ENCODE results near the gene PCNX3. TPM values are rescaled to one million over a fixed set of nuclear protein-coding genes. Genes with fewer than 3 reads are reported as not detected.
A peak's percentile ranks its signal among the peaks of the same experiment; 100 is the strongest.

Gene PCNX3
- polyA plus RNA-seq, 6 donors from 2014 or later = 1.7 to 5.9 (median 3.0) TPM; not detected in 1

DNA sequence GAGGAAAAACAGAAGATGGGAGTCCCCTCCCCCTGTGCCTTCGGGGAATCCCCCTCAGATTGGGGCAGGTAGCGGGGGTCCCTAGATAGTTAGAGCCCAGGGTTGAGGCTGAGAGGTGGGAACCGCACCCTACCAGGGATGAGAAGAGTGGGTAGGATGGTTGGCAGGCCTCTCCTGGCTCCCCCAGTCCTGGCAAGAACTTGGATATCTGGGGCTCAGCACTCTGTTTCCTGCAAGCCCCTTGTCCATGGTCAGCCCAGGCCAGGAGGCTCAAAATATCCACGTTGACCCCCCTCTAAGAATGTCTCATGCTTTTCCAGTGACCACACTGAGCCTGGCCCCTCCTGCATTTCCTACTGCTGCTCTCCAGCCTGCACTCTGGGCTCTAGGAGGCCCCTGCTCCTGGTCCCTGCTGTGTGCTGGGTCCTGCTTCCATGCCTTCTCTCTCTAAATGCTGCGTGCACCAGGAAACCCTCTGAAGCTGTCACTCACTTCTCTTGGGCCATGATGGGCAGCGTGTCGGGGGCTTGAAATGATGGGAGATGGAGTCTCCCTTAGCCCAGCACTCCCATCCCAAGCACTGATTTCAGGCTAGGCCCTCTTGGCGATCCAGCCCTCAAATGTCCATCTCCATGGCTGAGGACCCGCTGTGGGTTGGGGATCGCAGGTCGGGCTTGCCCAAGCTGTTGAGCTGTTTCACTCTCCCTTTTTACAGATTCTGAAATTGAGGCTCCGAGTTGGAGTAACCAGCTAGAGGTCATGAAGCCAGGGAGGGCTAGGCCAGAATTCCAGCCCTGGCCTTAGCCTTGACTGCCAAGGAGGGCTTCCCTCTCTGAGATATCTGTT is 3.6 kb upstream of the PCNX3 start:
- H3K4me3 Mint-ChIP-seq = peak overlapping the region; percentile 87 to 96 (median 92)
- H3K9me3 Mint-ChIP-seq = no peaks in the 10 kb centered on the region
- peaks cover 0 to 7% of the 10 kb centered on the region in 2 donors for H3K36me3 Mint-ChIP-seq
- H3K27me3 Mint-ChIP-seq = no peaks in the 10 kb centered on the region
- peak overlapping the region in 5 of 6 donors; percentile 87 to 95 (median 91) for H3K27ac Mint-ChIP-seq
- ATAC-seq (ENCODE audit: low read depth in 2 of 2) (no peak), DNase-seq (no peak)
- peaks cover 45 to 63% (median 55%) of the 10 kb centered on the region in 3 donors for H3K4me1 Mint-ChIP-seq

DNA sequence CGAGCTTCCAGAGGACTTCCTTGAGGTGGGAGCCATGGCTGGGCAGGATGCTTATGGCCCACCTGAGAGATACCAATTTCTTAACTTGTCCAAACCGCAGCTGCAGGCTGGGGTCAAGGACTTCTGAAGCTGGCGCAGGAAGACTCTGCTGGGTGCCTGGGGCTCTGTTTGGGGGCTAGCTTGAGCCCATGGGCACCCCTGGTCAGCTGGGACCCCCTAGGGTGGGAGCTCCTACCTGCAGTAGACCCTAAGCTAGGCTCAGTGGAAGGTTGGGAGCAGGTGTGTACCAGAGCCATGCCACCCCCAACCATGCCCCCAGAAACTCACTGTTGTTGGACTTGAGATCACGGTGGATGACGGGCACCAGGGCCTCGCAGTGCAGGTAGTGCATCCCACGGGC is 2.9 kb upstream of the PCNX3 start:
- Mint-ChIP-seq H3K36me3 (peaks cover 0 to 7% of the 10 kb centered on the region in 2 donors), H3K27me3 (no peaks in the 10 kb centered on the region), H3K4me1 (peaks cover 45 to 65% (median 60%) of the 10 kb centered on the region in 3 donors), H3K4me3 (peak overlapping the region; percentile 87 to 97 (median 94)), H3K9me3 (no peaks in the 10 kb centered on the region), H3K27ac (peak overlapping the region; percentile 38 to 98 (median 93))
- ATAC-seq (ENCODE audit: low read depth in 2 of 2) (no peak), DNase-seq (no peak)

DNA sequence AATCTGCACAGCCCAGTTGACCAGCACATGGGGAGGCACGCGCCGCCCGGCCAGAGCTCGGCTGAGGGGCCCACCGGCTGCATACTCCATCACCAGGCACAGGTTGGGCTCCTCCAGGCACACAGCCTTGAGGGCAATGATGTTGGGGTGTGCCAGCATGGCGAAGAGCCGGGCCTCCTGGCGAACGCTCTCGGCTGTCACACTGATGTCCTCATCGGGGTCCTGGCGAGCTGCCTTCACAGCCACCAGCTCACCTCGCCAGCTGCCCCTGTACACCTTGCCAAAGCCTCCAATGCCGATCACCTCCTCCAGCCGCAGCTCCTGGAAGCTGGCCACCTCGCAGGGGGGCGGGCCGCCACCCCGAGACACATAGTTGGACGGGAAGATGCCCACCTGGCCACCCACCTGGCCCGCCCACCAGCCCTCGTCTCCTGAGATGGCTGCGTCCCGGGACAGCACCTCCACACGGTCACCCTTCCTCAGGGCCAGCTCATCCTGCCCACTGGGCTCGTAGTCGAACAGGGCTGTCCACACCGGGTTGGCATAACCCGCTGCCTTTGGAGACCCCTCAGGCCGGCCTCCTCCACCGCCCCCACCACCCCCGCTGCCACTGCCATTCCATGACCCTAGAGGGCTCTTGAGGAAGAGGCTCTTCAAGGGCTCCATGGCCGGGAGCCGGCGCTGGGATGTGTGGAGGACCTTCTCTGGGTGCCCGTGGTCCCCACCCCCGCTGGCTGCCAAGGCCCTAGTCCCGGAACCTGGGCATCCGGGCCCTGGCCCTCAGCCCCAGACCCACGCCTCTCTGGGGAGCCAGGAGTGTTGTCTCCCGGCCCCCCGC is 2.3 kb upstream of the PCNX3 start:
- no peak for DNase-seq

DNA sequence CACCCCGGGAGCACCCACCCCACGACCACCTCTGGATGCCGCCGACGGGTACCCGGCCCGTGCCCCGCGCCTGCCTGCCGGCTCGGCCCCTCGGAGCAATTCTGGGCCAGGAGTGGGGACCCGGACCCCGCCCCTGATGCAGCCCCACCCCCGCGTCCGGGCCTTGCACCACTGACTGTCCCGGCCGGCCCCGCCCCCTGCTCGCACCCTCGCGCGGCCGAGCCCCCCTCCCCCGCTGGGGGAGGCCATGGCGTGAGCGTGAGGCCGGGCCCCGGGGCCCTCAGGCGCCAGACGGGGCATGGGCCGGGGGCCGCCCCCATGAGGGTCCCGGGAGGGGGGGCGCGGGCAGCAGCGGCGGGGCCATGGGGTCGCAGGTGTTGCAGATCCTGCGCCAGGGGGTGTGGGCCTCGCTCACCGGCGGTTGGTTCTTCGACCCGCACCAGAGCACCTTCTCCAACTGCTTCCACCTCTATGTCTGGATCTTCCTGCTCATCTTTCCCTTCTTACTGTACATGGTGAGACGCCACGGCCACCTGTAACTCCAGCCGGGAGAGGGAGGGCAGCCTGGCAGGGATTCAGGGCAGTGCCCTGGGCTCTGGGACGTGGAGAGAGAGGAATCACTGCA is 486 bp downstream of the PCNX3 start:
- peaks cover 29 to 45% (median 39%) of the 10 kb centered on the region in 3 donors for H3K4me1 Mint-ChIP-seq
- peak overlapping the region; percentile 93 to 100 (median 96) for H3K4me3 Mint-ChIP-seq
- H3K36me3 Mint-ChIP-seq = peaks cover 0 to 7% of the 10 kb centered on the region in 2 donors
- no peak for DNase-seq
- H3K27me3 Mint-ChIP-seq = no peaks in the 10 kb centered on the region
- ATAC-seq (ENCODE audit: low read depth in 2 of 2) = peak in 1 of 2 donors; percentile 1
- peak overlapping the region; percentile 71 to 99 (median 96) for H3K27ac Mint-ChIP-seq
- H3K9me3 Mint-ChIP-seq = no peaks in the 10 kb centered on the region

More for the DNA sequence above, 2.3 kb upstream of the PCNX3 start:
- Mint-ChIP-seq H3K4me3 (peak overlapping the region; percentile 72 to 97 (median 94)), H3K27me3 (no peaks in the 10 kb centered on the region), H3K9me3 (no peaks in the 10 kb centered on the region), H3K36me3 (peaks cover 0 to 7% of the 10 kb centered on the region in 2 donors), H3K27ac (peak overlapping the region in 4 of 6 donors; percentile 38 to 98 (median 96)), H3K4me1 (peaks cover 45 to 64% (median 60%) of the 10 kb centered on the region in 3 donors)
- ATAC-seq (ENCODE audit: low read depth in 2 of 2) = no peak

DNA sequence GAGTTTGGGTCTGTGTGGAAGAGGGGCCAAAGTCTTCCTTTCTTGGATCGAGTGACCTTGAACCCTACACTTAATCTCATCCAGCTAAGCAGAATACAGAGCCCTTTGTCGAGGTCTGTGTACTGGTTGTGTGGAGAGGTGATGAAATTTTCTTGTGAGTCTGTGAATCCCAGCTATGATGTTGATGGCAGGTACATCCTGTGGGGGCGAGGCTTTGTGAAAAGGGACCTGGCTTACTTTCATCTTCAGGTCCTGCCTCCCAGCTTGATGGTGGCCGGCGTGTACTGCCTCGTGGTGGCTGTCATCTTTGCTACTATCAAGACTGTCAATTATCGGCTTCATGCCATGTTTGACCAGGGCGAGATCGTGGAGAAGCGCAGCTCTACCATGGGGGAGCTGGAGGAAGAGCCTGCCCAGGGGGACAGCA is 1.0 kb downstream of the PCNX3 start:
- H3K27ac Mint-ChIP-seq = peak overlapping the region in 5 of 6 donors; percentile 71 to 97 (median 91)
- DNase-seq (no peak), ATAC-seq (ENCODE audit: low read depth in 2 of 2) (no peak)
- peak overlapping the region; percentile 90 to 96 (median 94) for H3K4me3 Mint-ChIP-seq
- H3K4me1 Mint-ChIP-seq = peaks cover 25 to 42% (median 36%) of the 10 kb centered on the region in 3 donors
- no peaks in the 10 kb centered on the region for H3K9me3 Mint-ChIP-seq
- H3K27me3 Mint-ChIP-seq = no peaks in the 10 kb centered on the region
- peaks cover 0 to 7% of the 10 kb centered on the region in 2 donors for H3K36me3 Mint-ChIP-seq

DNA sequence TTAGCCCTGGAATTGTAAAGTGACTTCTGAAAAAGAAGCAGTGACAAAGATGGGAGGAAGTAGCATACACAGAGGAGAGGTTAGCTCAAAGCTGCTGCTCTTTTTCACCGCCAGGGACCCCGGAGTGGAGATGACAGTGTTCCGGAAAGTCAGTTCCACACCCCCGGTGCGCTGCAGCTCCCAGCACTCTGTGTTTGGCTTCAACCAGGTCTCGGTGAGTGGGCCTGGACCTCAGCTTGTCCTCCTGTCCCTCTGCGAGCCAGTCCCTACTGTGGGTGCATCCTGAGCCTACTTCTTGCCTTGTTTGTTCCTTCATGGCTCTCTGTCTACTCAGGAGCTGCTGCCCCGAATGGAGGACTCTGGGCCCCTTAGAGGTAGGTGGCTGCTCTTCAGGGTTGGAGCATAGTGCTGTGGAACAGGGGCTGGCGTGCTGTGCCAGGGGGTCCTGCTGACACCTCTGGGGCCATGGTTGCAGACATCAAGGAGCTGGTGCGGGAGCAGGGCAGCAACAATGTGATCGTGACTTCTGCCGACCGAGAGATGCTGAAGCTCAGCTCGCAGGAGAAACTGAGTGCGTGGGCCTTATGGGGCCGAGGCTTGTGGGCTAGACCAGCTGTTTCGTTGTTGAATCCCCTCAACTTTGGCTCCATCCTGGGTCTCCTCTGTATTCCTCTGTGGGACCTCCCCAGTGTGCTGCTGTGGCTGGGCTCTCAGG is 1.7 kb downstream of the PCNX3 start:
- DNase-seq (no peak), ATAC-seq (ENCODE audit: low read depth in 2 of 2) (no peak)
- peaks cover 19 to 35% (median 32%) of the 10 kb centered on the region in 3 donors for H3K4me1 Mint-ChIP-seq
- H3K36me3 Mint-ChIP-seq = peaks cover 0 to 7% of the 10 kb centered on the region in 2 donors
- H3K27ac Mint-ChIP-seq = peak overlapping the region in 3 of 6 donors; percentile 78 to 97 (median 91)
- peak overlapping the region; percentile 90 to 96 (median 94) for H3K4me3 Mint-ChIP-seq
- H3K27me3 Mint-ChIP-seq = no peaks in the 10 kb centered on the region
- no peaks in the 10 kb centered on the region for H3K9me3 Mint-ChIP-seq

DNA sequence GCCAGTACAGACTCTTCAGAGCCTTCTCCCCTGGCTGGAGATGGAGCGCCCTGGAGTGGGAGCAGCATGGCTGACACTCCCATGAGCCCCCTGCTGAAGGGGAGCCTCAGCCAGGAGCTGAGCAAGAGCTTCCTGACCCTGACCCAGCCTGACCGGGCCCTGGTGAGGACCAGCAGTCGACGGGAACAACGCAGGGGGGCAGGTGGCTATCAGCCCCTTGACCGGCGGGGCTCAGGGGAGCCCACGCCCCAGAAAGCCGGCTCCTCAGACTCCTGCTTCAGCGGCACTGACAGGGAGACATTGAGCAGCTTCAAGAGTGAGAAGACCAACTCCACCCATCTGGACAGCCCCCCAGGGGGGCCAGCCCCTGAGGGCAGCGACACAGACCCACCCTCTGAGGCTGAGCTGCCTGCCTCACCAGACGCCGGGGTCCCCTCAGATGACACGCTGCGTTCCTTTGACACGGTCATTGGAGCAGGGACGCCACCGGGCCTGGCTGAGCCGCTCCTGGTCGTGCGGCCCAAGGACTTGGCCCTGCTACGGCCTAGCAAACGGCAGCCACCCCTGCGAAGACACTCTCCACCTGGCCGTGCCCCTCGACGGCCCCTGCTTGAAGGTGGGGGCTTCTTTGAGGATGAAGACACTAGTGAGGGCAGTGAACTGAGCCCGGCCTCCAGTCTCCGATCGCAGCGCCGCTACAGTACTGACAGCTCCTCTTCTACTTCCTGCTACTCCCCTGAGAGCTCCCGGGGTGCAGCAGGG is 2.6 kb downstream of the PCNX3 start:
- H3K9me3 Mint-ChIP-seq = no peaks in the 10 kb centered on the region
- H3K36me3 Mint-ChIP-seq = peaks cover 0 to 7% of the 10 kb centered on the region in 2 donors
- peaks cover 13 to 30% (median 24%) of the 10 kb centered on the region in 3 donors for H3K4me1 Mint-ChIP-seq
- DNase-seq (no peak), ATAC-seq (ENCODE audit: low read depth in 2 of 2) (no peak)
- no peaks in the 10 kb centered on the region for H3K27me3 Mint-ChIP-seq
- peak overlapping the region in 3 of 8 donors; percentile 62 to 92 (median 92) for H3K4me3 Mint-ChIP-seq
- peak overlapping the region in 1 of 6 donors; percentile 59 for H3K27ac Mint-ChIP-seq

DNA sequence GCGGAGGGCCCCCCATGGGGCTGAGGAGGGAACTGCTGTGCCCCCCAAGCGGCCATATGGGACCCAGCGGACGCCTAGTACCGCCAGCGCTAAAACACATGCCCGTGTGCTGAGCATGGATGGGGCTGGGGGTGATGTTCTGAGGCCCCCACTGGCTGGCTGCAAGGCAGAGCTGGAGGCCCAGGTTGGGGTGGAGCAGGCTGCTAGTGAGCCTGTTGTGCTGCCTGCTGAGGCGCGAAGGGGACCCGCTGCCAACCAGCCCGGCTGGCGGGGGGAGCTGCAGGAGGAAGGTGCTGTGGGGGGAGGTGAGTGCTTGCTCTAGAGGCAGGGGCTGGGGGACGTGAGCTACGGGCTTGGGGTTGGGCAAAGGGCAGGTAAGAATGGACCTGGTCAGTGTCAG is 3.2 kb downstream of the PCNX3 start:
- no peak for ATAC-seq (ENCODE audit: low read depth in 2 of 2)
- peak overlapping the region in 1 of 6 donors; percentile 11 for H3K27ac Mint-ChIP-seq
- H3K27me3 Mint-ChIP-seq = no peaks in the 10 kb centered on the region
- H3K36me3 Mint-ChIP-seq = peaks cover 0 to 7% of the 10 kb centered on the region in 2 donors
- DNase-seq = no peak
- no peaks in the 10 kb centered on the region for H3K9me3 Mint-ChIP-seq
- H3K4me1 Mint-ChIP-seq = peaks cover 11 to 30% (median 20%) of the 10 kb centered on the region in 3 donors
- peak overlapping the region in 2 of 8 donors; percentile 66 to 92 for H3K4me3 Mint-ChIP-seq

DNA sequence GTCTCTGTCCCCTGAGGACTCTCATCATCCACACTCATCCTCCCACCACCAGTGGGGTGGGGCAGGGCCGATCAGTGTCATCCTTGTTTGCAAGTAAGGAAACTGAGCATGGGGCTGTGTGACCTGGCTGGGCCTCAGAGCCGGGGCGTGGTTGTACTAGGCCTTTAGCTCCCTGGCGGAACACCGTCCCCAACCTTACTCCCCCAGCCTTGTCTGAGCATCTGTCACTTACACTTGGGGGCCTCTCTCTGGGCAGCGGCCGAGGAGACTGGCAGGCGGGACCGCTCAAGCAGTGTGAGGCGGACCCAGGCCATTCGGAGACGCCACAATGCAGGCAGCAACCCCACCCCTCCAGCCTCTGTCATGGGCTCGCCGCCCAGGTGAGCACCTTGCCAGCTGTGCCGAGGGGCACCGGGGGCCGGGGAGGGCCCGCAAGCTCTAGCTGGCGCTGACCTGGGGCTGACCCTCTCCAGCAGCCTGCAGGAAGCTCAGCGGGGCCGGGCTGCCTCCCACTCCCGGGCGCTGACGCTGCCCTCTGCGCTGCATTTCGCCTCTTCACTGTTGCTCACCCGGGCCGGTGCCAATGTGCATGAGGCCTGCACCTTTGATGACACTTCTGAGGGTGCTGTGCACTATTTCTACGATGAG is 3.8 kb downstream of the PCNX3 start:
- no peaks in the 10 kb centered on the region for H3K9me3 Mint-ChIP-seq
- peak overlapping the region in 1 of 6 donors; percentile 36 for H3K27ac Mint-ChIP-seq
- no peaks in the 10 kb centered on the region for H3K27me3 Mint-ChIP-seq
- peaks cover 0 to 7% of the 10 kb centered on the region in 2 donors for H3K36me3 Mint-ChIP-seq
- H3K4me1 Mint-ChIP-seq = peaks cover 11 to 26% (median 23%) of the 10 kb centered on the region in 3 donors
- DNase-seq (no peak), ATAC-seq (ENCODE audit: low read depth in 2 of 2) (no peak)
- H3K4me3 Mint-ChIP-seq = peak overlapping the region in 2 of 8 donors; percentile 25 to 70

DNA sequence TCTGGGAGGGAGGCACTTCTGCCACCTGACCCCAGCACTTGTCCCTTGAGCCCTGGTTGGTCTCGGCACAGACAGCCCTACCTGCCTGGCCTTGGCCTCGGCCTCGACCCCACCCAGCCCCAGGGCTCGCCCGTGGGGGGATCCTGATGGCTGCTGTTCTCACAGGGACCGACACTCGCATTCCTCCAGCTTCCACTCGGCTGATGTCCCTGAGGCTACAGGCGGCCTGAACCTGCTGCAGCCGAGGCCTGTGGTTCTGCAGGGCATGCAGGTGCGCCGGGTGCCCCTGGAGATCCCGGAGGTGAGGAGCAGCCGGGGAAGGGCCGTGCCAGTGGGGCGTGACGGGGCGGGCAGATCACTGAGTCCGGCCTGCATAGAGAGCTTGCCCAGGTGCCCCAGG is 5.1 kb downstream of the PCNX3 start:
- Mint-ChIP-seq H3K27ac (no peak overlapping the region), H3K36me3 (peaks cover 0 to 7% of the 10 kb centered on the region in 2 donors), H3K4me3 (no peak overlapping the region), H3K9me3 (no peaks in the 10 kb centered on the region), H3K4me1 (peaks cover 11 to 25% (median 23%) of the 10 kb centered on the region in 3 donors), H3K27me3 (no peaks in the 10 kb centered on the region)
- ATAC-seq (ENCODE audit: low read depth in 2 of 2) (no peak), DNase-seq (no peak)

DNA sequence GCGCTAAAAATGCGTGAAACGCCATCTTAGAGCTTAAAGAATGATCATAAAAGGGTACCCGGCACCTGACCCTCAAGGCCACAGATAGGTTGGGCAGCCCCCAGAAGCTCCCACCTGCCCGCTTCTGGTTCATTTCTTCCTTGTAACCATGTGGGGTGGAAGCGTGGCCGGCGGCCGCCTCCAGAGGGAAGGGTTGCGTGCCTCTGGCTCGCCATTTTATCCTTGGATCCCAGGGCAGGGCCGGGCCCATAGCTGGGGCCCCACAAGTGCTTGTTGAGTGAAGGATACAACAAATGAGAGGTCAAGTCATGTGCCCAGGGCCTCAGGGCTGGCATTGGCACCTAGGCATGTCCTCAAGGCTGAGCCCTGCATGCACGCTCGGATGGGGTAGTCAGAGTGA is 5.9 kb downstream of the PCNX3 start:
- Mint-ChIP-seq H3K36me3 (peaks cover 0 to 4% of the 10 kb centered on the region in 2 donors), H3K9me3 (no peaks in the 10 kb centered on the region), H3K27ac (peak overlapping the region in 1 of 6 donors; percentile 4), H3K4me3 (no peak overlapping the region), H3K4me1 (peaks cover 13 to 28% (median 27%) of the 10 kb centered on the region in 3 donors), H3K27me3 (no peaks in the 10 kb centered on the region)
- no peak for DNase-seq
- no peak for ATAC-seq (ENCODE audit: low read depth in 2 of 2)

Measured in naive B cell (primary cell).